SHP77 (cell line): ENCODE measurements around the gene SORCS3.

Source experiments
- DNase-seq, 2 experiments: peaks; one replicate each; lab custom pipeline; 2025; lab: John Stamatoyannopoulos, UW

SORCS3 gene

DNA sequence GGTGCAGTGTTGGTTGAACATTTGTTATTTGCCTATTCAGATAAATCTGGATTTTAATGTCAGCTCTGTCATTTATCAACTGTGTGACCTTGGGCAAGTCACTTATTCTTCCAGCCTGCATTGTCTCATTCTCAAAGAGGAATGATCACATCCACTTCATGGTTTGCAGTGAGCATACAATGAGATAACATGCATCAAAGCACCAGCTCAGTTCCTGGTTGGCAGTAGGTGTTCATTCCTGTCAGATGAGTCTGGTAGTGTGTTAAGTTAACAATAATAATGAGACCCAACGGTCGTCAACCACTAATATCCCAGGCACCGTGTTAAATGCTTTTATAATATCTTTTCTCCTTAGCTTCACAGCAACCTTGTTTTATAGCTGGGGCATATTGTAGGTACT lies 137.3 kb downstream of the SORCS3 start:
- no peak for DNase-seq

GRCh38 chr10:104779701-104780100 lies 138.6 kb downstream of the SORCS3 start:
- DNase-seq, result no peak

DNA sequence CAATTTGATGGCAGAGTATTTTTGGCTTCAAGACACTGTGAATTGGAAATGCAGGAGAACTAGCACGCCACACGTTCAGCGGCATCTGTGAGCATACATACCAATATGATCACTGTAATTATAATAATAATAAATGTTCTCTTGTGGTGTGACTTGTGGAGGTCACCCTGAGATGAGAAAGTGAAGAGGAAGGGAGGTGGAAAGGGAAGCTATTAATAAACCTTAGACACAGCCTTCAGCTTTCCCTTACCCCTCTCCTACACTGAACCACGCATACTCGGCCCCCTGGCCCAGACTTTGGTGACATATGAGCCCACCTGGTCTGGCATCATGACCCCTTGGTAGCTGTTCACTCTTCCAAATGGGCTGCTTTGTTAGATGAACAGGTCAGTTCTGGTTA lies 139.1 kb downstream of the SORCS3 start:
- no peak for DNase-seq

- DNase-seq, result no peak
Measured at GRCh38 chr10:104780946-104781595, 140.0 kb downstream of the SORCS3 start.

DNA sequence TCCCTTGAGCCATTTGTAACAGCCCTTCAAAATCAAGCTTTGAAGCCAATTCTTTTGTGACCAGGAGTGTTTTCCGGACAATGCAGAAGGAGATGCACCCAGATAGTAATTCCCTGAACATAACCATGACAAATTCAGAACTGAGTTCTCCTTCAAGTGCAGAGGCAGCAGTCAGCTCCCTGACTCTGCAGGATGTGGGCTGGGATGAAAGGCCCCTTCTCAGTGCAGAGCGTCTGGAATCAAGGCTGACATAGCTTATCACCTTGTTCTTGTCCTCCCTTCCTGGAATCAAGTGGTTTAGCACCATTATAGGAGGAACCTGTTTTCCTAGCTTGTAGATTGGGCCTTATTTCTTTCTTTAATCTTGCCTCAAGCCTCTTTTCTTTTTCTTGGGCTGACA lies 143.4 kb downstream of the SORCS3 start:
- no peak for DNase-seq

GRCh38 chr10:104791471-104791870 lies 150.4 kb downstream of the SORCS3 start:
- no peak for DNase-seq

DNA sequence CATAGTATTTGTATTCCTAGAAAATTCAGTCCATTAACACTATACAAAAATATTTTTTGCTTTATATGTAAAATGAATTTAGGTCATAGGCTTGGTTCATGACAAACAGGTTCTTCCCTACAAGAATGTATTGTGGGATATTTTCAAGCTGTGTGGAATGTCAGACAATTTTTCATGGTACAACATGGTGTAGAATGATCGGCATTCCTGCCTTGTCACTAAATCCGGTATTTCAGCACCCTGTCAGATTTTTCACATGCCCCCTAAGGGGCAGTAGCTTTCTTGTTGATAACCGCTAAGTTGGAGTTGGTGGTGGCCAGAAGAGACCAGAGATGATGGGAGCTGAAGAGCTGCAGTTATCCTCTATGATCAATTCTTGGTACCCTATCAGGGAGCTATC lies 154.3 kb downstream of the SORCS3 start:
- no peak for DNase-seq

- no peak for DNase-seq
Measured at GRCh38 chr10:104796823-104797222, 155.7 kb downstream of the SORCS3 start.

DNA sequence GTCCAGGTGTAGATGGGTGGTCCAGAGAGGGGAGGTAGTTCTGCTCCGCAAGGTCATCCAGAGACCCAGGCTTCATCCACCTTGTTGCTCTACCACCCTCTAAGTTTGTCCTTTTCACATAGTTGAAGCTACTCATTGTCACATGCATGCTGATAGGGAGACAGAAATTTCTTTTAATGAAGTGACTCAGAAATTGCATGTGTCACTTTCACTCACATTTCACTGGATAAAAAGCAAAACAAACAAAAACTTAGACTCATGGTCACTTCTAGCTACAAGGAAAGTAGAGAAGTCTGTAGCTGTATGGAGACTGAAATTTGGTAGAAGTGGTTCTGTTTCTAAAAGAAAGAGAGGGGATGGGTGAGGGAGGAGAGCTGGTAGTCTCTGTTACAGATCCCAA lies 161.9 kb downstream of the SORCS3 start:
- no peak for DNase-seq

GRCh38 chr10:104804880-104805279 lies 163.8 kb downstream of the SORCS3 start:
- DNase-seq, result no peak

DNA sequence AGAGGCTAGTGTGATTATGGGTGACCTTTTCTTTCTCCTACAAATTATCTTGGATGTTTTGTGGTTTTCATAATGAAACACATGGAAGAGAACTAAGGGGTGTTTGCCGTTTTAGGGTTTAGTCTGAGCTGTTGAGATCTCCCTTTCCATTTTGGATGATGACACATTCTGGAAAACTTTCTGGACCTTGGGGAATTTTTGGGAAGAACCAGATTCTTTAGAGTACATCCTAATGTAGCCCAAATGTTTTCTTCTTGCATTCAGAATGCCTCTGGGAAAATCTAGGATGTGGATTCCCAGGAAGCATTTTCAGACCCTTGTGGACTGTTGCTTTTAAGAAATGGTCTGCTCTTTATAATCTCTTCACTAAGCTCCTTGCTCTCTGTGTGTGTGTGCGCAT lies 165.7 kb downstream of the SORCS3 start:
- no peak for DNase-seq

GRCh38 chr10:104807581-104808310 lies 166.7 kb downstream of the SORCS3 start:
- no peak for DNase-seq

- DNase-seq, result no peak
Measured at GRCh38 chr10:104809288-104810090, 168.4 kb downstream of the SORCS3 start.

DNA sequence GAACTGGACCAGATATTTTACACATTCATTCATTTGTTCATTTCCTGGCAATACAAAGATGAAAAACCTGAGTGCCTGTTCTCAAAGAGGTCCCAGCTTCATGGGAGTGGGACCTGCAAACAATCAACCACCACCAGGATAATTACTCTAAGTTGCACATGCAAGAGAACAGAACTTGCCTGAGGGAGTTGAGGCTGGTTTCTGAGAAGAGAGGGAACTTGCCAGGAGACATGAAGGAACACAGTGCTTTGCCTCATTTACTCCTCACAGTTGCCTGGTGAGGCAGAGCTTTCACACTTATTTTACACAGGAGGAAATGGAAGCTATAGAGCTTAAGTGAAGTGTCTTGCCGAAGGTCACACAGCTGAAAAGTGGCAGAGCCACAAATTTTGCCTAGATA lies 170.1 kb downstream of the SORCS3 start:
- DNase-seq, result no peak

DNA sequence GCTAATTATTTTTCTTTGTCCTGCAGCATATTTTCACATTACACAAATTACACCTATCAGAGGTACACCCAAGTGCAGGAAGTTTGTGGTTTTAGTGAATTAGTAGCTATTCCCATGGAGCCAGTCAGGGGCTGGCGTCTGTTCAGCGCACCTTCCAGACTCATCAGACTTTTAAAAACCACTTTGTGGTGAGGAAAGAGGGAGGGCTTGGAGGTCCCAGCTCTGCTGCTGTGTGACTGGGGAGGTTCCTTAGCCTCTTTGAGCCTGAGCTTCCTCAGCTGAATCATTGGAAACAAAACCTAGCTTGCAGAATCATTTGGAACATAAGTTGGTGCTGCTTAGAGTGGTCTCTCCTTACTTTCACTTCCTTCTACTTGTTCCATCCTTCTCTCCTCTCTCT lies 175.4 kb downstream of the SORCS3 start:
- DNase-seq, result no peak

GRCh38 chr10:104819731-104820130 lies 178.6 kb downstream of the SORCS3 start:
- DNase-seq, result no peak

GRCh38 chr10:104822088-104822487 lies 181.0 kb downstream of the SORCS3 start:
- DNase-seq, result no peak

GRCh38 chr10:104824380-104825006 lies 183.4 kb downstream of the SORCS3 start:
- no peak for DNase-seq

DNA sequence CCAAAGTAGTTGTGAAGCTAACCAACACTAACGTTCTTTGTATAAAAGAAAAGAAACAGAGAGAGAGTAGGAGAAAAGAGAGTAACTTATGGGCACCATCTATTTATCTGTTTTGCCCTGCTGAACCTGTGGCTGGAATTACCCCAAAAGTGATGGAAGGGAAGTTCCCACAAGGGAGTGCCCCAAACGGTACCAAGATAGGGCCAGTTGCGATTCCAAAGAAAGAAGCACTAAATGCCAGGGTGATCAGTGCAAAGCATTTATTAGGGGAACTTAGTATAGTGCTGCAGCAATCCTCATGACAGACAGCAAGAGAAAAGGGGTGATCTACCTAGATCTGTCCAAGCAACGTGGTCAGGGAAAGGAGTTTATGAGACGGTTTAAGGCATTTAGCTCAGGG lies 190.2 kb downstream of the SORCS3 start:
- DNase-seq, result no peak

- no peak for DNase-seq
Measured at GRCh38 chr10:104834580-104834979, 193.5 kb downstream of the SORCS3 start.

GRCh38 chr10:104835422-104835821 lies 194.3 kb downstream of the SORCS3 start:
- DNase-seq, result no peak

GRCh38 chr10:104842704-104843103 lies 201.6 kb downstream of the SORCS3 start:
- no peak for DNase-seq

- no peak for DNase-seq
Measured at GRCh38 chr10:104844073-104844472, 203.0 kb downstream of the SORCS3 start.
